ENCODE measurements around the gene PTPA. TPM values are rescaled to one million over a fixed set of nuclear protein-coding genes. Genes with fewer than 3 reads are reported as not detected.

PTPA gene
- total RNA-seq, 1 donor from 2014 or later = 115 TPM

GRCh38 chr9:129074106-129074505, 37.1 kb upstream of the PTPA start:
- intact Hi-C loops (cut with DNase I) = no loop called here

DNA sequence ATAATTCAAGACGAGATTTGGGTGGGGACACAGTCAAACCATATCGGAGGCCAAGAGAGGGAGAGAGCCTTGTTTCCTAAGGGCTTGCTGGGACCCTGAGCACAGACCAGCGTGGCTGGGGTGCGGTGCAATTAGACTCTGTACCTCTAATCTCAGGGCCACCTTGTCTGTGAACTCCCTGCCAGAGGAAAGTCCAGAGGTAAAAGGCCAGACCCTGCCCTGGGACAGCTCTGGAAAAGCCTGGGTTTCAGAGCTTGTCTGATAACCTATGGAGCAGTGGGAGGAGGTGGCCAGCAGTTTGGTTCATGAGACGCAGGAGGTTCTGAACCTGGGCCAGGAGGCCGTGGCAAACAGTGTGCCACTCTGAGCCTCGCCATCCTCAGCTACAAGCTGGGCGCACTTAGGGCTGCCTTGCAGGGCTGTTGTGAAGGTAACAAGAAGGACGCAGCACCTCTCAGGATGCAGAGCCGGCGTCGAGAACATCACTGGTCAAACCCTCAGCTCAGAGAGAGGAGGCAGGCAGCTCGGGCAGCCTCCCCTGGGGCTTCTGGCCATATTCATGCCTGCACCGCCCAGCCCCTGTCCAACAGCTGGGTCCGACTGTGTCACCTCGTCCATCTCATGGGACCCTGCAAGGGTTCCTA, 35.1 kb upstream of the PTPA start:
- H3K27me3 ChIP-seq = no peaks in the 10 kb centered on the region
- no peak for ATAC-seq
- no peaks in the 10 kb centered on the region for H3K36me3 ChIP-seq
- intact Hi-C loops (cut with DNase I) = no loop called here
- peaks cover 4% of the 10 kb centered on the region for H3K4me1 ChIP-seq
- H3K4me3 ChIP-seq = no peak overlapping the region
- no peak for DNase-seq
- TF ChIP-seq, protein P1, sequence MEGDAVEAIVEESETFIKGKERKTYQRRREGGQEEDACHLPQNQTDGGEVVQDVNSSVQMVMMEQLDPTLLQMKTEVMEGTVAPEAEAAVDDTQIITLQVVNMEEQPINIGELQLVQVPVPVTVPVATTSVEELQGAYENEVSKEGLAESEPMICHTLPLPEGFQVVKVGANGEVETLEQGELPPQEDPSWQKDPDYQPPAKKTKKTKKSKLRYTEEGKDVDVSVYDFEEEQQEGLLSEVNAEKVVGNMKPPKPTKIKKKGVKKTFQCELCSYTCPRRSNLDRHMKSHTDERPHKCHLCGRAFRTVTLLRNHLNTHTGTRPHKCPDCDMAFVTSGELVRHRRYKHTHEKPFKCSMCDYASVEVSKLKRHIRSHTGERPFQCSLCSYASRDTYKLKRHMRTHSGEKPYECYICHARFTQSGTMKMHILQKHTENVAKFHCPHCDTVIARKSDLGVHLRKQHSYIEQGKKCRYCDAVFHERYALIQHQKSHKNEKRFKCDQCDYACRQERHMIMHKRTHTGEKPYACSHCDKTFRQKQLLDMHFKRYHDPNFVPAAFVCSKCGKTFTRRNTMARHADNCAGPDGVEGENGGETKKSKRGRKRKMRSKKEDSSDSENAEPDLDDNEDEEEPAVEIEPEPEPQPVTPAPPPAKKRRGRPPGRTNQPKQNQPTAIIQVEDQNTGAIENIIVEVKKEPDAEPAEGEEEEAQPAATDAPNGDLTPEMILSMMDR (IDR thresholded peaks at IDR 0.05) = no peak
- no peak overlapping the region for H3K27ac ChIP-seq
- no peaks in the 10 kb centered on the region for H3K9me3 ChIP-seq

More at GRCh38 chr9:129074106-129074505, 37.1 kb upstream of the PTPA start:
- no peak for ATAC-seq
- H3K27me3 ChIP-seq = no peaks in the 10 kb centered on the region
- DNase-seq = no peak
- no peak overlapping the region for H3K4me3 ChIP-seq
- TF ChIP-seq, protein P1 (IDR thresholded peaks at IDR 0.05) = no peak
- H3K9me3 ChIP-seq = no peaks in the 10 kb centered on the region
- H3K4me1 ChIP-seq = no peaks in the 10 kb centered on the region
- no peaks in the 10 kb centered on the region for H3K36me3 ChIP-seq
- H3K27ac ChIP-seq = no peak overlapping the region

- ATAC-seq = no peak
- no peaks in the 10 kb centered on the region for H3K36me3 ChIP-seq
- TF ChIP-seq, protein P1 (IDR thresholded peaks at IDR 0.05) = no peak
- no peak overlapping the region for H3K4me3 ChIP-seq
- no peak overlapping the region for H3K27ac ChIP-seq
- H3K27me3 ChIP-seq = no peaks in the 10 kb centered on the region
- H3K9me3 ChIP-seq = no peaks in the 10 kb centered on the region
- no peak for DNase-seq
- intact Hi-C loops (cut with DNase I) = no loop called here
- H3K4me1 ChIP-seq = peaks cover 7% of the 10 kb centered on the region
Measured at GRCh38 chr9:129076640-129077037, 34.6 kb upstream of the PTPA start.

GRCh38 chr9:129077236-129077635, 34.0 kb upstream of the PTPA start:
- ATAC-seq (no peak), DNase-seq (no peak)
- no peaks in the 10 kb centered on the region for H3K27me3 ChIP-seq
- no peaks in the 10 kb centered on the region for H3K9me3 ChIP-seq
- no peak overlapping the region for H3K27ac ChIP-seq
- TF ChIP-seq, protein P1 (IDR thresholded peaks at IDR 0.05) = no peak
- intact Hi-C loops (cut with DNase I) = no loop called here
- no peak overlapping the region for H3K4me3 ChIP-seq
- H3K4me1 ChIP-seq = peaks cover 13% of the 10 kb centered on the region
- no peaks in the 10 kb centered on the region for H3K36me3 ChIP-seq

DNA sequence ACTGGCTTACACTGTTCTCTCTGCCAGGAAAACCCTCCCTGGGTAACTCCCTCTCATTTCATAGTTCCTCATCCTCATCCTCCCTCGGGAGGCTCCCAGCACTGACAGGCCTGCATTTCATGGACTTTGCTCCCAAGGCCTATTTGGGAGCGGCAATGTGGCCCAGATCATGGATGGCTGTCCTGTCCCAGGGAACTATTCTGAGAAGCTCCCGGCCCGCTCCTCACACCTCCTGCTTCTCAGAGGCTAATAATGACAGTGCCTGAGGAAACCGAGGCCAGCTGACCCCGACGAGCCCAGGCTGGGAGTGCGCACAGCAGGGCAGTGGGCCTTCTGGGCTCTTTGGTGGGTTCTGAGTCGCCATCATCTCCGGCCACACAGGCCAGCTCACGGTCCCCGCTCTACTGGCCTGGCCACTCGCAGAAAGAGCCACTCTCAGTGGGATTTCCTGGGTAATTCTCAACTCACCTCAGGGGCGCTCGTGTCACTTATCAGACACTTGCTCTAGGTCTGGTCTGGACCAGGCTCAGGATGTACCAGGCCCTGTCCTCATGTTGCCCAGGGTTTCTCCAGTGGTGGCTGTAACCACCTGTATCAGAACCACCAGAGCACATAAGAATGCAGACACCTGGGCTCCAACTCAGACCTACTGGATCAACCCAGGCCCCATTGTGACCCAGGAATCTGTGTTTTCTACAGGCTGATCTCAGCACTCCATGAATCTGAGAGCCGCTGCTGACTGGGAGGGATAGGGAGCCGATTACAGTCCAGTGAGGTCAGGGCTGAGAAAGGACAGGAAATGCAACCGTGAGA, 32.3 kb upstream of the PTPA start:
- Histone ChIP-seq H3K4me1 (peaks cover 19% of the 10 kb centered on the region), H3K27ac (no peak overlapping the region), H3K36me3 (no peaks in the 10 kb centered on the region), H3K27me3 (no peaks in the 10 kb centered on the region), H3K4me3 (no peak overlapping the region), H3K9me3 (no peaks in the 10 kb centered on the region)
- intact Hi-C loops (cut with DNase I) = no loop called here
- TF ChIP-seq, protein P1 (IDR thresholded peaks at IDR 0.05) = no peak
- DNase-seq (no peak), ATAC-seq (no peak)
